Kidney (tissue), 14 donors: ENCODE data around the gene CCDC7. TPM values are rescaled to one million over a fixed set of nuclear protein-coding genes. Genes with fewer than 3 reads are reported as not detected.
"Not testable (repeated sequence)": the region's sequence is repeated elsewhere in the genome, so short reads cannot be mapped to it uniquely, and the experiment has no call there.

ENCODE experiments used
- DNase-seq, 5 donors: peaks; one replicate each; pipeline ENCODE4 v3.0.0-alpha.2; 2013 to 2020
- FAIRE-seq: peaks from 2 replicates; lab custom pipeline; 2012; peaks lifted over from hg19 to GRCh38; lab: Jason Lieb, UNC
- H3K27ac ChIP-seq, 2 donors: one replicate each; pipeline ENCODE4 v1.7.0; 2013; ENCODE audit warnings: low read depth in 2 of 2, low read length in 2 of 2, inconsistent platforms in 1 of 2
- H3K27me3 ChIP-seq: one replicate; pipeline ENCODE4 v1.7.1; 2013; ENCODE audit warnings: low read length, inconsistent platforms; ENCODE audit not compliant: control insufficient read depth, insufficient read depth
- H3K36me3 ChIP-seq, 3 donors: one replicate each; pipeline versions ENCODE4 v1.7.0 to v1.7.1; 2013; ENCODE audit warnings: low read length in 3 of 3, control low read depth in 1 of 3, inconsistent platforms in 1 of 3; ENCODE audit not compliant: insufficient read depth in 3 of 3, control insufficient read depth in 2 of 3
- H3K4me1 ChIP-seq, 3 donors: one replicate each; pipeline versions ENCODE4 v1.7.0 to v1.7.1; 2013; ENCODE audit warnings: low read length in 3 of 3, inconsistent platforms in 1 of 3, low read depth in 1 of 3; ENCODE audit not compliant: control insufficient read depth in 2 of 3, insufficient read depth in 2 of 3
- H3K4me3 ChIP-seq, 3 donors: one replicate each; pipeline versions ENCODE4 v1.7.0 to v1.8.1; 2013; ENCODE audit warnings: low read length in 3 of 3, control low read depth in 1 of 3, inconsistent platforms in 1 of 3
- H3K9ac ChIP-seq, 3 donors: one replicate each; pipeline versions ENCODE4 v1.7.0 to v1.7.1; 2013; ENCODE audit warnings: low read length in 3 of 3, control low read depth in 1 of 3, inconsistent platforms in 1 of 3
- H3K9me3 ChIP-seq, 3 donors: one replicate each; pipeline versions ENCODE4 v1.7.0 to v1.7.1; 2013; ENCODE audit warnings: low read length in 3 of 3, control low read depth in 1 of 3, inconsistent platforms in 1 of 3; ENCODE audit not compliant: control insufficient read depth in 2 of 3, insufficient read depth in 1 of 3
- intact Hi-C: fragments of 100-400 bp; cut with DNase I; formaldehyde crosslinking; loops from one replicate; pipeline ENCODE4 v1.11.1; 2022
- polyA plus RNA-seq: library from polyadenylated mRNA; stranded (reverse); fragments of 350-450 nt; fragmentation: Illumina TruSeq; extraction: RNeasy Lipid Tissue Mini Kit (QIAGEN cat#74804); gene quantifications from one replicate; pipeline ENCODE4 v1.2.3, GENCODE V29; 2014; ENCODE audit warnings: low read depth, low replicate concordance; ENCODE audit not compliant: insufficient read depth
- total RNA-seq: library from RNA; stranded (reverse); fragmentation: NEBNext Ultra II Directional; extraction: Animal tissue kit (Norgen Biotek cat#: 25700); gene quantifications from one replicate; pipeline ENCODE4 v1.2.1, GENCODE V29; 2021
- TF ChIP-seq, protein P1 (sequence below): IDR thresholded peaks from 3 replicates; pipeline ENCODE4 v1.5.1; 2012; ENCODE audit warnings: mild to moderate bottlenecking, moderate library complexity, borderline replicate concordance; ENCODE audit not compliant: insufficient read depth; ENCODE audit errors: extremely low read depth
- donor health status: control.
- donor health status: control.
- donor health status: control.
- donor health status: control.
- donor health status: control.
- donor health status: DM: yes; HTN: yes; CAD: no.
- donor health status: Normal renal cell carcinoma (clear cell type).

Gene CCDC7
- total and polyA plus RNA-seq, 2 donors from 2014 or later = 0.84 to 28.0 TPM

GRCh38 chr10:32901815-32902214 is 455.9 kb downstream of the CCDC7 start:
- no peak for FAIRE-seq
- Histone ChIP-seq H3K36me3 (peaks cover under 1 to 23% (median 8%) of the 10 kb centered on the region in 3 donors), H3K9me3 (no peaks in the 10 kb centered on the region), H3K27me3 (no peaks in the 10 kb centered on the region), H3K27ac (no peak overlapping the region), H3K9ac (no peak overlapping the region), H3K4me3 (no peak overlapping the region), H3K4me1 (no peaks in the 10 kb centered on the region)
- no peak for DNase-seq
- intact Hi-C loops = no loop called here
- TF ChIP-seq, protein P1, sequence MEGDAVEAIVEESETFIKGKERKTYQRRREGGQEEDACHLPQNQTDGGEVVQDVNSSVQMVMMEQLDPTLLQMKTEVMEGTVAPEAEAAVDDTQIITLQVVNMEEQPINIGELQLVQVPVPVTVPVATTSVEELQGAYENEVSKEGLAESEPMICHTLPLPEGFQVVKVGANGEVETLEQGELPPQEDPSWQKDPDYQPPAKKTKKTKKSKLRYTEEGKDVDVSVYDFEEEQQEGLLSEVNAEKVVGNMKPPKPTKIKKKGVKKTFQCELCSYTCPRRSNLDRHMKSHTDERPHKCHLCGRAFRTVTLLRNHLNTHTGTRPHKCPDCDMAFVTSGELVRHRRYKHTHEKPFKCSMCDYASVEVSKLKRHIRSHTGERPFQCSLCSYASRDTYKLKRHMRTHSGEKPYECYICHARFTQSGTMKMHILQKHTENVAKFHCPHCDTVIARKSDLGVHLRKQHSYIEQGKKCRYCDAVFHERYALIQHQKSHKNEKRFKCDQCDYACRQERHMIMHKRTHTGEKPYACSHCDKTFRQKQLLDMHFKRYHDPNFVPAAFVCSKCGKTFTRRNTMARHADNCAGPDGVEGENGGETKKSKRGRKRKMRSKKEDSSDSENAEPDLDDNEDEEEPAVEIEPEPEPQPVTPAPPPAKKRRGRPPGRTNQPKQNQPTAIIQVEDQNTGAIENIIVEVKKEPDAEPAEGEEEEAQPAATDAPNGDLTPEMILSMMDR = no peak

- Histone ChIP-seq H3K27ac (no peak overlapping the region), H3K9me3 (no peaks in the 10 kb centered on the region), H3K36me3 (peaks cover 0 to 27% (median 12%) of the 10 kb centered on the region in 3 donors), H3K4me1 (no peaks in the 10 kb centered on the region), H3K27me3 (no peaks in the 10 kb centered on the region), H3K9ac (no peak overlapping the region), H3K4me3 (no peak overlapping the region)
- intact Hi-C loops = no loop called here
- DNase-seq = no peak
- TF ChIP-seq, protein P1 = no peak
- FAIRE-seq = no peak
Observed at GRCh38 chr10:32905466-32905865, 459.5 kb downstream of the CCDC7 start.

DNA sequence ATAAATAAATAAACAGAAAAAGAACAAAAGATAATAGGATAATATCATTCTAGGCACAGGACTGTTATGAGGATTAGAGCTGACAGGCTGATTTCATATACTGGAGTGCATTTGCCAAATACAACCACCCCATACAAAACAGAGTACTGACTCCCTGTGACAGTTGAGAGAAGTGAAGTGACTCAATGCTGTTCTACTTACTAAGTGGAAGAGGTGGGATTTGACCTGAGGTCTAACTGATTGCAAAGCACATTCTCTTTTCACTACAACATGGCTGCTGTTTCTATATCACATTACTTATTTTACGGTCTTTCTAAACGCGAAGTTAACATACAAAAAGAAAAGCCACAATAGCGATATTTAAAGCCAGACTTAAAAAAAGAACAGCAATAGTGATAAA is 460.7 kb downstream of the CCDC7 start:
- H3K27me3 ChIP-seq = no peaks in the 10 kb centered on the region
- TF ChIP-seq, protein P1 = no peak
- H3K27ac ChIP-seq = no peak overlapping the region
- no peaks in the 10 kb centered on the region for H3K9me3 ChIP-seq
- no peak overlapping the region for H3K4me3 ChIP-seq
- DNase-seq = no peak
- intact Hi-C loops = no loop called here
- no peaks in the 10 kb centered on the region for H3K4me1 ChIP-seq
- H3K9ac ChIP-seq = no peak overlapping the region
- peaks cover 2 to 27% (median 16%) of the 10 kb centered on the region in 3 donors for H3K36me3 ChIP-seq
- FAIRE-seq = no peak

DNA sequence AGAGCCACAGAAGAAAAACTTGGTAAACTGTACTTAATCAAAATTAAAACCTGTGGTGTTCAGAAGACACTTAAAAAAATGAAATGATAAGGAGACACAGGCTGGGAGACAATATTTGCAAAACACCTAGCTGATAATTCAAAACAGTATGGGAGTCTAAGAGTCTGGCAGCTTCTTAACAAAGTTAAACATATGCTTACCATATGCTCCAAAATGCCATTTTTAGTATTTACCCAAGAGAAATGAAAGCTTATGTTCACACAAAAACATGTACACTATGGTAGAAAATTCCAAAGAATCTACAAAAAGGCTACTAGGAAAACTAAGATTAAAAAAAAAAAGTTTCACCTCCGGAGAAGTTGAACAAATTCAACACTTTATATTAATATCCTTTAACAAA is 463.5 kb downstream of the CCDC7 start:
- intact Hi-C loops = no loop called here
- no peak for FAIRE-seq

DNA sequence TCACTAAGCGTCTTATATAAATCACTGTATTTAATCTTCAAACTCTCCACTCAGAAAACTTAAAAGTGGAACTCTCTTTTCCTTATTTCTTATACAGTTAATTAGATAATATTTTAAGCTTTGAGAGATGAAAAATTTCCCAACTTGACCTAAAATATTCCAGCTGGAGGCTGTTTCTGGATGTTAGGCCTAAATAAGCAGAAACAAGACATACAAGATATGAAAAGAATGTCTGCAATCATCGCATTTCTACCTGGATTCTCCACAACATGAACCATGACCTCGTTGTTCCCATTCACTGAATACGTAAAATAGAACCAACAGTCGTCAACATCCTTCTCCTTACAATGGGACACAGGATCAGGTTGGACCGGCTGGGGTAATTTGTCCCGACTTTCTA is 464.0 kb downstream of the CCDC7 start:
- FAIRE-seq, H3K4me1 ChIP-seq, H3K9me3 ChIP-seq, DNase-seq, H3K4me3 ChIP-seq, H3K27ac ChIP-seq, H3K9ac ChIP-seq, H3K27me3 ChIP-seq, intact Hi-C loops: not testable (repeated sequence)
- peaks cover 2 to 26% (median 20%) of the 10 kb centered on the region in 3 donors for H3K36me3 ChIP-seq

More for the DNA sequence above, 463.5 kb downstream of the CCDC7 start:
- H3K9me3 ChIP-seq = no peaks in the 10 kb centered on the region
- no peaks in the 10 kb centered on the region for H3K4me1 ChIP-seq
- DNase-seq = no peak
- no peak overlapping the region for H3K27ac ChIP-seq
- H3K27me3 ChIP-seq = no peaks in the 10 kb centered on the region
- TF ChIP-seq, protein P1 = no peak
- H3K4me3 ChIP-seq = no peak overlapping the region
- H3K9ac ChIP-seq = no peak overlapping the region
- H3K36me3 ChIP-seq = peaks cover 2 to 27% (median 20%) of the 10 kb centered on the region in 3 donors
